Activated T-cell treated with anti-CD3 and anti-CD28 coated beads for 1 hour (primary cell): ENCODE results near the gene CRB1.
"Not testable (repeated sequence)": the region's sequence is repeated elsewhere in the genome, so short reads cannot be mapped to it uniquely, and the experiment has no call there.

Experiments used
- DNase-seq: peaks from one replicate; pipeline ENCODE4 v3.0.0-alpha.2; 2020; ENCODE audit warnings: low read depth

The CRB1 gene

GRCh38 chr1:197400522-197400902, 132.5 kb downstream of the CRB1 start:
- DNase-seq, result no peak

- no peak for DNase-seq
These were observed 134.1 kb downstream of the CRB1 start for GRCh38 chr1:197402189-197402588.

- DNase-seq, result not testable (repeated sequence)
These were observed 136.7 kb downstream of the CRB1 start for GRCh38 chr1:197404774-197405173.

- DNase-seq, result not testable (repeated sequence)
These were observed 137.6 kb downstream of the CRB1 start for GRCh38 chr1:197405614-197406013.

GRCh38 chr1:197413564-197413963, 145.5 kb downstream of the CRB1 start:
- no peak for DNase-seq

GRCh38 chr1:197415221-197415620, 147.2 kb downstream of the CRB1 start:
- no peak for DNase-seq

GRCh38 chr1:197418693-197419092, 150.6 kb downstream of the CRB1 start:
- DNase-seq, result no peak

- DNase-seq, result no peak
These were observed 154.9 kb downstream of the CRB1 start for GRCh38 chr1:197422993-197423392.

GRCh38 chr1:197424380-197424779, 156.3 kb downstream of the CRB1 start:
- no peak for DNase-seq

- no peak for DNase-seq
These were observed 161.3 kb downstream of the CRB1 start for GRCh38 chr1:197429372-197429771.

- DNase-seq, result no peak
These were observed 167.2 kb downstream of the CRB1 start for GRCh38 chr1:197435224-197435623.

GRCh38 chr1:197437601-197438000, 169.5 kb downstream of the CRB1 start:
- no peak for DNase-seq

- DNase-seq, result no peak
These were observed 170.1 kb downstream of the CRB1 start for GRCh38 chr1:197438010-197438790.

GRCh38 chr1:197439708-197440280, 171.7 kb downstream of the CRB1 start:
- DNase-seq, result no peak

- DNase-seq, result no peak
These were observed 172.7 kb downstream of the CRB1 start for GRCh38 chr1:197440715-197441114.

- DNase-seq, result no peak
These were observed 174.0 kb downstream of the CRB1 start for GRCh38 chr1:197441999-197442414.

GRCh38 chr1:197444755-197445154, 176.7 kb downstream of the CRB1 start:
- DNase-seq, result no peak

GRCh38 chr1:197448121-197448779, 180.2 kb downstream of the CRB1 start:
- DNase-seq, result no peak

- no peak for DNase-seq
These were observed 183.3 kb downstream of the CRB1 start for GRCh38 chr1:197451381-197451780.

GRCh38 chr1:197453376-197454058, 185.5 kb downstream of the CRB1 start:
- no peak for DNase-seq

- DNase-seq, result no peak
These were observed 194.5 kb downstream of the CRB1 start for GRCh38 chr1:197462539-197462938.

GRCh38 chr1:197463142-197463541, 195.1 kb downstream of the CRB1 start:
- no peak for DNase-seq

GRCh38 chr1:197464044-197464443, 196.0 kb downstream of the CRB1 start:
- no peak for DNase-seq
